Activated T-helper 2 cell treated with anti-CD3 and anti-CD28 coated beads, Interferon-gamma antibody, Interleukin-2, Interleukin-4, amounts not matched to agents 10 μg/mL and 5 μg/mL and 100 μg/mL, durations not matched to agents 14 hours and 24 hours and 36 hours (primary cell): ENCODE data around the gene KDM4C. TPM values are rescaled to one million over a fixed set of nuclear protein-coding genes. Genes with fewer than 3 reads are reported as not detected.

Source experiments
- DNase-seq: peaks from one replicate; pipeline ENCODE4 v3.0.0; 2021; ENCODE audit warnings: low spot score
- H3K27ac Mint-ChIP-seq: one replicate; pipeline ENCODE4 v1.8.0; 2021; ENCODE audit warnings: mixed read lengths
- H3K27me3 Mint-ChIP-seq: one replicate; pipeline ENCODE4 v1.8.0; 2021; ENCODE audit warnings: low read depth, mixed read lengths
- H3K36me3 Mint-ChIP-seq: one replicate; pipeline ENCODE4 v1.8.0; 2021; ENCODE audit warnings: low read depth, mixed read lengths
- H3K4me1 Mint-ChIP-seq: one replicate; pipeline ENCODE4 v1.8.0; 2021; ENCODE audit warnings: low read depth, mixed read lengths
- H3K4me3 Mint-ChIP-seq: one replicate; pipeline ENCODE4 v1.8.0; 2021; ENCODE audit warnings: low read depth, mild to moderate bottlenecking, moderate library complexity, mixed read lengths
- H3K9me3 Mint-ChIP-seq: one replicate; pipeline ENCODE4 v1.8.0; 2021; ENCODE audit warnings: mixed read lengths
- intact Hi-C: fragments of 100-400 bp; cut with micrococcal nuclease; formaldehyde crosslinking; loops from one replicate; pipeline ENCODE4 v1.15.1; 2023
- total RNA-seq: library from RNA; stranded (reverse); gene quantifications from 2 replicates; pipeline ENCODE4 v1.2.3, GENCODE V29; 2022

The KDM4C gene
- total RNA-seq, 1 donor from 2014 or later, result 38.4 TPM

DNA sequence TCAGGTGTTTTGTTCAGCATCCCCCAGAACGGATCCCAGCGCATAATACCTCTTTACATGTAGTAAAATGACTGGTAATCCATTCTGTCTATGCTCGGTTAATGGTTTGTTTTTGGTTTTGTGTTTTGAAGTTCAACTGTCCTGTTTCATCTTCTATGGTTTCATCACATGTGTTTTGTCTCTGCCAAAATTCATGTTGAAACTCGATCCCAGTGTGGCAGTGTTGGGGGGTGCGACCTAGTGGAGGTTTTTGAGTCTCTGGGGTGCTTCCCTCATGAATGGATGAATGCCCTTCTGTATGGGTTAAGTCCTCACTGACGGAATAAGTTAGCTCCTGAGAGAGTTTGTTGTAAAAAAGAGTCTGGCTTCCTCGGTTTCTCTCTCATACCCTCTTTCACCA lies 317.4 kb downstream of the KDM4C start:
- Mint-ChIP-seq H3K9me3 (no peaks in the 10 kb centered on the region), H3K36me3 (peaks cover 27% of the 10 kb centered on the region)
- intact Hi-C loops, result no loop called here

DNA sequence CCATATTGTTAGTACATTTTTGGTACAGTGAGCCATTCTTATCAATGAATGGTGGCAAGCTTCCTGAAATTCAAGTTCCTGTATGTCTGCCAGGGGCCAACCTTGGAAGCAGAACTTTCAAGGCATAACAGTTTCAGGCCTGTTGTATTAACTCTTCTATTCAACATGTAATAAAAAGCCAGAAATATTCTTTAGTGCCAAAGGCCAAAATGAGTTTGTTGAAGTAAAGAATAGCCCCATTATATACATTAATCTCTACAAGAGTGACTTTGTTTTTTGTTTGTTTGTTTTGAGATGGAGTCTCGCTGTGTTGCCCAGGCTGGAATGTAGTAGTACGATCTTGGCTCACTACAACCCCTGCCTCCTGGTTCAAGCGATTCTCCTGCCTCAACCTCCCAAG lies 321.3 kb downstream of the KDM4C start:
- no peak overlapping the region for H3K27ac Mint-ChIP-seq
- H3K36me3 Mint-ChIP-seq, result peaks cover 31% of the 10 kb centered on the region
- H3K4me1 Mint-ChIP-seq, result no peaks in the 10 kb centered on the region
- intact Hi-C loops, result no loop called here
- H3K27me3 Mint-ChIP-seq, result no peaks in the 10 kb centered on the region
- DNase-seq, result no peak
- no peak overlapping the region for H3K4me3 Mint-ChIP-seq
- no peaks in the 10 kb centered on the region for H3K9me3 Mint-ChIP-seq

More for the DNA sequence above, 317.4 kb downstream of the KDM4C start:
- Mint-ChIP-seq H3K27me3 (no peaks in the 10 kb centered on the region), H3K4me1 (no peaks in the 10 kb centered on the region), H3K4me3 (no peak overlapping the region), H3K27ac (no peak overlapping the region)
- no peak for DNase-seq

DNA sequence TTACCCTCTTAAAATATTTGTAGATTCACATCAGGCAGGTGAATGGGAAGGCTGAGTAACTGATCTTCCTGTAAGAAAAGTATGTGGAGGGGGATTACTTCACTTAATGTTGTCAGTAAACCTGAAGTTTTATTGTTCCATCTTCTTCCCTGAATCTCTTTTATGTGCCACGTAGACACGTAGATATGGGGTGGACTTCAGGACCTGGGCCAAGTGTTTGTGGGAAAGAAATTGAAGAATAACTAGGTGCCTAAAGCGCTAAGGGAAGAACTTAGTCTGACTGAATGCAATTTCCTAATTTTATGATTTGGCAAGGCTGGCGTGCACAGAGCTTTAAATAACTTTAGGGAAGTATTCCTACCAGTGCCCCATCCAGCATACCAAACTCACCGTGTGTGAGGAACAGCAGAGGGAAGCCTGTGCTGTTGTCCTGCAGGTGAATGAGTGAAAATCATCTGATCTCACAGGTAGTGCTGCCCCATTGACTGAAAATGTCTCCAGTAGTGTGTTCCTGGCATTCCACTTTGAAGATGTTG lies 323.4 kb downstream of the KDM4C start:
- peaks cover 24% of the 10 kb centered on the region for H3K36me3 Mint-ChIP-seq
- H3K4me1 Mint-ChIP-seq, result peaks cover 3% of the 10 kb centered on the region
- no peak for DNase-seq
- intact Hi-C loops, result no loop called here
- H3K4me3 Mint-ChIP-seq, result no peak overlapping the region
- no peaks in the 10 kb centered on the region for H3K27me3 Mint-ChIP-seq
- H3K27ac Mint-ChIP-seq, result no peak overlapping the region
- H3K9me3 Mint-ChIP-seq, result no peaks in the 10 kb centered on the region

DNA sequence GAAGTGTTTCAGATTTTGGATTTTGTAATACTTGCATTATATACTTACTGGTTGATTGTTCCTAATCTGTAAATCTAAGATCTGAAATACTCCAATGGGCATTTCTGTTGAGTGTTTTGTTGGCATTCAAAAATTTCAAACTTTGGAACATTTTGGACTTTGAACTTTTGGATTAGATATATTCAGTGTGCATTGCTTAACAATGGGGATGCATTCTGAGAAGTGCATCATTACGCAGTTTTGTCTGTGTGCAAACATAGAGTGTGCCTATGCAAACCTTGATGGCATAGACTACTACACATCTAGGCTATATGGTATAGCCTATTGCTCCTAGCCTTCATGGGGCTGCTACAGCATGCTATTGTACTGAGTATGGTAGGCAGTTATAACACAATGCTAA lies 325.4 kb downstream of the KDM4C start:
- H3K27me3 Mint-ChIP-seq, result no peaks in the 10 kb centered on the region
- H3K9me3 Mint-ChIP-seq, result no peaks in the 10 kb centered on the region
- H3K4me1 Mint-ChIP-seq, result peaks cover 3% of the 10 kb centered on the region
- intact Hi-C loops, result no loop called here
- DNase-seq, result no peak
- H3K27ac Mint-ChIP-seq, result no peak overlapping the region
- no peak overlapping the region for H3K4me3 Mint-ChIP-seq
- peaks cover 10% of the 10 kb centered on the region for H3K36me3 Mint-ChIP-seq

DNA sequence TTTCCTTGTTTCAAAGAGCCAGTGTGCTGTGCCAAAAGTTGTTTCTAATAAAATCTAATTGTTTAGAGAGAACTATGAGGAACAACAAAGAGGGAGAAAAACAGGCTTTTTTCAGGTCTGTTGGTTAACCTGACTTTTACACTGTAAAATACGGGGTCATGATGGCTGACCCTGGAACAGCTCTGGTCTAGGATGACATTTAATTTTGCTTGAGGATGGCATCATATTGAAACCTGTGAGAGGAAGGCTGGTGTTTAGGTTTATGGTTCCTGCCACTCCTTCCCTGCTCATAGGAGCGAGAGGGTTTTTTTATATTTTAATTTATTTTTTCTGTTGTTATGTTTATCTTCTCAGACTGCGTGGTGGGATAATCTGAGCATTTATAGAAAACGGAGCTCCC lies 327.6 kb downstream of the KDM4C start:
- Mint-ChIP-seq H3K27me3 (no peaks in the 10 kb centered on the region), H3K4me1 (peaks cover 7% of the 10 kb centered on the region), H3K4me3 (no peak overlapping the region), H3K9me3 (no peaks in the 10 kb centered on the region), H3K36me3 (peaks cover 8% of the 10 kb centered on the region), H3K27ac (no peak overlapping the region)
- intact Hi-C loops, result no loop called here
- DNase-seq, result no peak

DNA sequence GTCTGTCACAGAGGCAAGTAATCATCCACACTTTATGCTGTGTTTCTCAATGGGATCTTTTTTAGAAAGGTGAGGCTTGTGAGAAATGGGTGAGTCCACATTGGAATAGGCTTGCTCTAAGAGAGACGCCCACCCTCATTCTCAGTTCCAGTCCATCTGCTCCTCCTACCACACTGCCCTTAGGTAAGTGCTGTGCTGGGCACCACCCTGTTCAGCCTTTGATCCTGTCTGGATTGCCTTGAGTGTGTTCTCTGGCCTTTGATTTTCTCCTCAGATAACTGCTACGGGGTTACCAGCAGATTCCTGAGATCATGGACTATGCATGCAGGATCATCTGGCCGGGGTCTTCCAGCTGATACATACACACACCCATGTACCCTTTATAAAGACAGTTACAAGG lies 328.6 kb downstream of the KDM4C start:
- intact Hi-C loops, result no loop called here
- Mint-ChIP-seq H3K27me3 (no peaks in the 10 kb centered on the region), H3K4me1 (peaks cover 7% of the 10 kb centered on the region), H3K9me3 (no peaks in the 10 kb centered on the region), H3K4me3 (no peak overlapping the region), H3K27ac (no peak overlapping the region), H3K36me3 (peaks cover 8% of the 10 kb centered on the region)
- no peak for DNase-seq

DNA sequence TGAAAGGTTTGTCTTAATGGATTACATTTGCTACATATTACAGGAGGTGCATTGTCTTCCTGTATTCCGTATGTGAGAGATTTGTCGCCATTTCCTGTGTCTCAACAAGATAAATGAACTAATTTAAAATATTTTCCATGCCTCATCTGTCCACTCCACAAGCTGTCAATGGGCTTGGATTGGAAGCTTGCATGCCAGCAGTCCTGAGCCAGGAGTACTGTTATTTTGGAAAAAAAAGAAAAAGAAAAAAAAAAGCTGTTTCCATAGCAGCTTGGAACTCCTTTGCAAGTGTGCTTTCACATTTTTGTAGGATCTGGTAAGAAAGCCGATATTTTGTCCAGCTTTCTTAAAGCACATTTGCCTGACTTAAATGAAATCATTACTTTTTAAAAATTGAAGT lies 330.8 kb downstream of the KDM4C start:
- Mint-ChIP-seq H3K36me3 (peaks cover 15% of the 10 kb centered on the region), H3K4me1 (peaks cover 13% of the 10 kb centered on the region), H3K27ac (no peak overlapping the region), H3K4me3 (no peak overlapping the region), H3K9me3 (no peaks in the 10 kb centered on the region), H3K27me3 (no peaks in the 10 kb centered on the region)
- intact Hi-C loops, result no loop called here
- no peak for DNase-seq

DNA sequence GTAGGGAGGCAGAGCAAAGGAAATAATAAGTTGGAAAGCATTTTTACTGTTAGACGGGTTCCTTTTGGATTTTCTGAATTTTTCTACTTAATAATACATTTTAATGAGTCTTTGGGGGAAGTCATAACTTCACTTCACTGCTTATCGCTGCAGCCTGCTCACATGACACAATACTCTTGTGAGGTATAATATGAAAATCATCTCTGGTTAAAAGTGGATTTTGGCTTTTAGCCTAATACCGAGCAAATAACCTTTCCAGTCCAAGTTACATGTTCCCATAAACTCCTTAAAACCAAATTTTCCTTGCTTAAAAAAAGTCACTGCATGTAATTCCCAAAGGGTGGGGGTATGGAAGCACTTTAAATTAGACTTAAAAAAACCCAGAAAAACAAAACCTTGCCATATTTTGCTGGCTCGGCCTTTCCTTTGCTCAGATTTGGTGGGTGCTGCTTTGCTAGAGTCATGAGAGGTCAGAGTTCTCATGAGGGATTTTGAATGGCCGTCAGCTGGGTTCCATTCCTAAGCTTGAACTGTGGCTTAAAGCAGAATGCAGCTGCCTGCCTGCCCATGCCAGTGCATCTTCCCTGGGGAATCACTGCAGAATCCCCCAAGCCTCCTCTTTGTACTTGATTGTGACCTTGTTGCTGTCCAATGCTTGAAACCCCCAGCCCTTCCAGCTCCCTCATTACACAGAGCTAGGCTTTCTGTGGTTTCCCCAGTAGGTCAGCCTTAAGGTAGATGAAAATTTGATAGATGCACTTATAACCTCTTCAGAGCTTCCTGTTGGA lies 331.8 kb downstream of the KDM4C start:
- intact Hi-C loops, result no loop called here
- peaks cover 13% of the 10 kb centered on the region for H3K4me1 Mint-ChIP-seq
- H3K4me3 Mint-ChIP-seq, result no peak overlapping the region
- DNase-seq, result no peak
- no peaks in the 10 kb centered on the region for H3K9me3 Mint-ChIP-seq
- H3K27me3 Mint-ChIP-seq, result no peaks in the 10 kb centered on the region
- H3K36me3 Mint-ChIP-seq, result peaks cover 15% of the 10 kb centered on the region
- H3K27ac Mint-ChIP-seq, result no peak overlapping the region

DNA sequence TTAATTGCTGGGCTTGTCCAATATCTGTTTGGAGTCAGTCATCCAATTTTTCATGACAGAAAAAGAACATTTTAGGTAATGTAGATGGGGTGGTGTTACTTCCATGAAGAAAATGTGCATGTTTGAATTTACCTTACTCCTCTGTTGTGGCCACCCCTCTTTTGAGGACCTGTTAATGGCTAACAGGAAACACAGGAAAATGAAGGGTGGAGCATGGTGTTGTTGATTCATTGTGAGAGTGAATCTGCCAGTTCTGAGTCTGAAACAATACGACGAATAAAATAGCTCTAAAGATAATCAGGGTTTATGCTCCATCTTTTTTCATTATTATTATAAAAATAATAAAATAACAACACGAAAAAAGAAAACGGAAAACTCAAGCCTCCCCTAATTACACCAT lies 335.3 kb downstream of the KDM4C start:
- Mint-ChIP-seq H3K9me3 (no peaks in the 10 kb centered on the region), H3K27ac (no peak overlapping the region), H3K4me3 (no peak overlapping the region), H3K27me3 (no peaks in the 10 kb centered on the region), H3K36me3 (peaks cover 16% of the 10 kb centered on the region), H3K4me1 (peaks cover 10% of the 10 kb centered on the region)
- DNase-seq, result no peak
- intact Hi-C loops, result no loop called here

DNA sequence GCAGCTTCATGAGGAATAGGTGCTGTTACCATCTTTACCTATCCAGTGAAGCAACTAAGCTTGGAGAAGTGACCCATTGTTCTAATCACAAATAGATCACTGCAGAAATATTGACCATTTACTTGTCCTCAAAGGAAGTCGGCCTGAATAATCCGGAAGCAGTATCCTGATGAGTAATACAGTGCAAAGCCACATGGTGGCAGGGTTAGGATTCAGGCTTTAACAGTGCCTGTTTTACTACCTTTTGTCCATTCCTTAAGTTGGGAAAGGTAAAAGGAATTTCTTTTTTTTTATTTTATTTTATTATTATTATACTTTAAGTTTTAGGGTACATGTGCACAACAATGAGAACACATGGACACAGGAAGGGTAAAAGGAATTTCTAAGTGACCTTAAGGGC lies 336.3 kb downstream of the KDM4C start:
- Mint-ChIP-seq H3K9me3 (no peaks in the 10 kb centered on the region), H3K4me1 (peaks cover 10% of the 10 kb centered on the region), H3K27me3 (no peaks in the 10 kb centered on the region), H3K36me3 (peaks cover 21% of the 10 kb centered on the region), H3K27ac (no peak overlapping the region), H3K4me3 (no peak overlapping the region)
- intact Hi-C loops, result no loop called here
- no peak for DNase-seq

DNA sequence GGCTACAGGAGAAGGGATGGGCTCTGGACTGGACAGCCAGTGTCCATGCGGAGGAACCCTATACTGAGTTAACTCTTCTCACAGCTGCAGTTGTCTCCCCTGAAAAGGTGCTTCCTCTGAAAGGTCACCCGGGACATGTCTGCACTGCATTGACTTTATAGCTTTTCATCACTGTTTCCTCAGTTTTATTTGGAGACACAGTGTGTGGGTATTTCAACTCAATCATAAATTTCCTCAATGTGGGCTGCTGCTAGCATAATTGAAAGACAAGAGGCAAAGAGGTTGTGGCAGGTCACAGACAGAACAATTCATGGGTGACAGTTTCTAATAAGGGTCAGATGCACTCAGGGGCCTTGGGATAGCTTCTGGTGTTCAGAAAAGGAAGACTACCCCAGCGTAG lies 336.8 kb downstream of the KDM4C start:
- Mint-ChIP-seq H3K4me3 (no peak overlapping the region), H3K4me1 (peaks cover 8% of the 10 kb centered on the region), H3K27me3 (no peaks in the 10 kb centered on the region), H3K27ac (no peak overlapping the region), H3K9me3 (no peaks in the 10 kb centered on the region), H3K36me3 (peaks cover 24% of the 10 kb centered on the region)
- intact Hi-C loops, result no loop called here
- no peak for DNase-seq

DNA sequence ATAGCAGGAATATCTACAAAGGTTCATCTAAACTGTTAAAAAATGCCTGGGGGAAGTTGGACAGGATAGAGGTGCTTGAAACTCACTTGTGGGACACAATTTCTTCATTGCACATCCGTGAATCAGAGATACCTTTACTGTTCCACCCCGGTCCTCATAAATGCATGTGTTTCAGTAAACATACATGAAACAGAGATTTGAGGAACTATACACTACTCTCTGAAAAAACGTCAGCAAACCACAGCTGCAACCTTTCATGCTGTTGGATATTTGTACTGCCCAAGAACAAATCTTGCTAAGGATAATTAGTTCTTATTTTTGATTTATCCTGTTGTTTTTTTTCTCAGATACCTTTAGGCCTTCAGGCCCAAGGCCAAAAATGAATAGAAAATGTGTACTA lies 337.3 kb downstream of the KDM4C start:
- Mint-ChIP-seq H3K27ac (no peak overlapping the region), H3K36me3 (peaks cover 24% of the 10 kb centered on the region), H3K4me3 (no peak overlapping the region), H3K9me3 (no peaks in the 10 kb centered on the region), H3K27me3 (no peaks in the 10 kb centered on the region), H3K4me1 (peaks cover 6% of the 10 kb centered on the region)
- DNase-seq, result no peak
- intact Hi-C loops, result no loop called here

DNA sequence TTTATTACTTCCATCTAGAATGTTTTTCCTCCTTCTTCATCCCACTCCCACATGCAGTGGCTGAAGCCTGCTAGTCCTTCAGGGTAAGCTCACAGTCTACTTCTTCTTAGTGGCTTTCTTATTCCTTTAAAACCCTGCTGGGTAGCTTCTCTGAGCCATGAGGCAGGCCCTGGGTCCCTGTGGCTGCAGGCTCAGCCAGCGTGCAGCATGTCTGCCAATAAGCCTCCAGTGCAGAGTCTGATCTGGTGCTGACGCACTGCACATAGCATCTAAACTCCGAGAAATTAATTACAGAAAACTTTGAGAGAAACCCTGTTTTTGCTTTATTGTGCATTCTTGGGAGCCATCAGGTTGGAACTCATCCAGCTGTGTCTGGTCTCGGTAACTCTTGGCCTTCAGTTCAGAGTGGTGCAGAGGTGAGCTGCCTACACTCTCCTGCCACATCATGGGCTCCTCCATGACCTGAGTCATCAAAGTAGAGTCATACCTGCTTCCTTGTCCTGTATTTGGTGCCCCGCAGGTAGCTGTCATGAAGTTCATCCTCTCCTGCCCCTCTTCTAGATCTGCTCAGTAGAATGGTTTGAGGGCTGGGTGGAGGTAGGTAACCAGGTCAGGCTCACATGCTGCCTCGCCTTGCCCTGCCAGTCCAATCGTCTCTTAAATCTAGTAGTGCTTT lies 339.4 kb downstream of the KDM4C start:
- Mint-ChIP-seq H3K27me3 (no peaks in the 10 kb centered on the region), H3K9me3 (no peaks in the 10 kb centered on the region), H3K36me3 (peaks cover 26% of the 10 kb centered on the region), H3K27ac (no peak overlapping the region), H3K4me3 (no peak overlapping the region), H3K4me1 (peaks cover 6% of the 10 kb centered on the region)
- intact Hi-C loops, result no loop called here
- no peak for DNase-seq
